ENCODE results near the gene SLC25A23. TPM values are rescaled to one million over a fixed set of nuclear protein-coding genes. Genes with fewer than 3 reads are reported as not detected.

Gene SLC25A23
- total and polyA plus RNA-seq, 2 of the 8 experiments (the other 6 are each of a cell fraction or from before 2014, with no cell fraction given), result 18.0 to 48.1 TPM

- peak overlapping the region in 1 of 4 experiments; percentile 22; a peak in 1 of 8 replicates for H3K4me3 ChIP-seq (ENCODE audit: extremely low read depth in 1 of 4, insufficient read depth in 2 of 4, low read depth in 3 of 4, low read length in 4 of 4)
- H3K79me1 ChIP-seq (ENCODE audit: low read depth, low read length), result peaks cover 6% of the 10 kb centered on the region
- H3K4me2 ChIP-seq (ENCODE audit: insufficient read depth in 1 of 2, low read depth in 2 of 2, low read length in 2 of 2), result peak overlapping the region; percentile 54 to 95
- no peak overlapping the region; the same call in 1 of the 2 replicates for H3K18ac ChIP-seq (ENCODE audit: extremely low read depth, low read length)
- FAIRE-seq (no peak), DNase-seq (ENCODE audit: low read depth in 1 of 2, low spot score in 2 of 2) (no peak)
- H4K5ac ChIP-seq (ENCODE audit: insufficient read length, low read depth, low read length), result no peak overlapping the region
- no peak overlapping the region for H4K8ac ChIP-seq (ENCODE audit: extremely low read depth, insufficient read depth, low read length)
- no peaks in the 10 kb centered on the region for H4K20me1 ChIP-seq (replicated peaks in 1 of 2; ENCODE audit: control insufficient read depth in 1 of 2, insufficient read depth in 2 of 2, low read length in 2 of 2)
- peaks cover 2 to 15% (median 4%) of the 10 kb centered on the region in 4 experiments; a peak in 4 of 8 replicates for H3K36me3 ChIP-seq (ENCODE audit: control insufficient read depth in 2 of 4, insufficient read depth in 4 of 4, low read length in 3 of 4)
- H3K4me1 ChIP-seq (replicated peaks in 1 of 4; ENCODE audit: control insufficient read depth in 3 of 4, insufficient read depth in 4 of 4, low read length in 3 of 4), result peaks cover 0 to 8% (median 7%) of the 10 kb centered on the region in 4 experiments; a peak in 5 of 7 replicates
- no peak overlapping the region for H2AFZ ChIP-seq (ENCODE audit: low read length)
- ChIA-PET CTCF (ENCODE audit: partially characterized antibody) (interaction anchor here (0.6 kb wide), 1 partner anchor 32 kb away, joined by 3 read pairs; no protein-coding TSS in a partner anchor), POLR2A (ENCODE audit: partially characterized antibody) (interaction anchor here (0.6 to 9.9 kb wide), 6 partner anchors 17 to 207 kb away, joined by 3 to 81 read pairs (median 4); partner anchors contain the start of genes ALKBH7, CLPP, KHSRP and PSPN)
- H3K27ac ChIP-seq (ENCODE audit: low read depth, low read length), result peak overlapping the region; percentile 60; the same call in 1 of the 2 replicates
- H2AK5ac ChIP-seq (ENCODE audit: low read depth, low read length), result 0 out of 2 replicates have a peak overlapping the region, but pooled peaks have one; percentile 39
- no peak overlapping the region for H2BK20ac ChIP-seq (ENCODE audit: low read length)
- no peak overlapping the region for H2BK12ac ChIP-seq (ENCODE audit: low read depth, low read length)
- no peaks in the 10 kb centered on the region for H3K27me3 ChIP-seq (replicated peaks in 1 of 4; ENCODE audit: control insufficient read depth in 3 of 4, extremely low read depth in 1 of 4, insufficient read depth in 3 of 4, low read length in 3 of 4)
- H3K14ac ChIP-seq (ENCODE audit: insufficient read length), result no peak overlapping the region
- no peak overlapping the region for H3K56ac ChIP-seq (replicated peaks; ENCODE audit: insufficient read length, low read depth, low read length)
- no peaks in the 10 kb centered on the region for H3K9me3 ChIP-seq (ENCODE audit: insufficient read depth in 2 of 2, low read depth in 1 of 2, low read length in 1 of 2)
- H3K9ac ChIP-seq (replicated peaks in 1 of 4; ENCODE audit: extremely low read depth in 1 of 4, low read depth in 3 of 4, low read length in 3 of 4), result no peak overlapping the region
- 92% methylated on average over 2 of the region's 3 CpGs; no CpG with 5 or more reads in 1 of the 2 experiments for WGBS, 2 experiments (ENCODE audit: extremely low coverage in 1 of 2, insufficient coverage in 1 of 2, insufficient read length in 1 of 2, insufficient replicate concordance in 2 of 2, low coverage in 1 of 2, low lambda C conversion rate in 2 of 2, missing lambda C conversion rate in 1 of 2)
- H2BK15ac ChIP-seq (ENCODE audit: low read length), result no peak overlapping the region
- H3K23me2 ChIP-seq (ENCODE audit: low read depth, low read length), result peaks cover 7% of the 10 kb centered on the region
- H3K23ac ChIP-seq (ENCODE audit: insufficient read length), result no peak overlapping the region
- TF ChIP-seq GABPA (IDR thresholded peaks at IDR 0.05; ENCODE audit: borderline replicate concordance, insufficient read depth, low read length) (no peak), EGR1 (IDR thresholded peaks at IDR 0.05; ENCODE audit: borderline replicate concordance, low read depth, low read length) (no peak), RBBP5 (IDR thresholded peaks at IDR 0.05; ENCODE audit: borderline replicate concordance, low read depth, low read length) (no peak), TEAD4 (IDR thresholded peaks at IDR 0.05; ENCODE audit: low read depth, low read length) (no peak), CHD1 (IDR thresholded peaks at IDR 0.05; ENCODE audit: low read depth, low read length) (no peak), SIX5 (IDR thresholded peaks at IDR 0.05; ENCODE audit: low read depth, low read length) (no peak), ATF2 (IDR thresholded peaks at IDR 0.05; ENCODE audit: low read length) (no peak), SP1 (IDR thresholded peaks at IDR 0.05; ENCODE audit: low read depth, low read length) (no peak), EP300 (IDR thresholded peaks at IDR 0.05; ENCODE audit: borderline replicate concordance in 1 of 2, low read depth in 2 of 2, low read length in 2 of 2) (no peak), TAF7 (optimal IDR thresholded peaks at IDR 0.05; ENCODE audit: borderline replicate concordance, low read depth, low read length) (no peak), POU5F1 (IDR thresholded peaks at IDR 0.05; ENCODE audit: low read depth, low read length) (no peak)
- no peak overlapping the region for H2BK120ac ChIP-seq (replicated peaks; ENCODE audit: low read depth, low read length)
- H4K91ac ChIP-seq (replicated peaks; ENCODE audit: insufficient read length, low read length), result no peak overlapping the region
- H2BK5ac ChIP-seq (ENCODE audit: low read depth, low read length), result peak overlapping the region; percentile 78
- peak overlapping the region; percentile 36 for H3K4ac ChIP-seq (replicated peaks; ENCODE audit: insufficient read length, low read depth, low read length)
- H3K79me2 ChIP-seq (ENCODE audit: control insufficient read depth in 1 of 2, insufficient read depth in 2 of 2, low read length in 2 of 2), result peaks cover 5 to 20% of the 10 kb centered on the region in 2 experiments; a peak in 3 of 4 replicates
Measured at GRCh38 chr19:6394831-6395230, 64.8 kb downstream of the SLC25A23 start.
